C1 segment of cervical spinal cord (tissue), 14 donors: ENCODE measurements around the gene CHST13.
A peak's percentile ranks its signal among the peaks of the same experiment; 100 is the strongest.
"Not testable (repeated sequence)": the region's sequence is repeated elsewhere in the genome, so short reads cannot be mapped to it uniquely, and the experiment has no call there.

Experiments
- DNase-seq, 14 donors: peaks; one replicate each; lab custom pipeline; 2025; lab: John Stamatoyannopoulos, UW

Gene CHST13

GRCh38 chr3:126525091-126525852 lies 1.3 kb downstream of the CHST13 start:
- DNase-seq, result no peak

- no peak for DNase-seq
Observed at GRCh38 chr3:126525853-126526667, 2.1 kb downstream of the CHST13 start.

- DNase-seq, result no peak
Observed at GRCh38 chr3:126526668-126527005, 2.7 kb downstream of the CHST13 start.

GRCh38 chr3:126527006-126527405 lies 3.1 kb downstream of the CHST13 start:
- no peak for DNase-seq

- DNase-seq, result no peak
Observed at GRCh38 chr3:126527455-126528211, 3.7 kb downstream of the CHST13 start.

GRCh38 chr3:126528419-126528799 lies 4.5 kb downstream of the CHST13 start:
- DNase-seq, result no peak

GRCh38 chr3:126528800-126529541 lies 5.0 kb downstream of the CHST13 start:
- DNase-seq, result no peak

- DNase-seq, result no peak
Observed at GRCh38 chr3:126529585-126530170, 5.7 kb downstream of the CHST13 start.

- peak in 2 of 14 donors; percentile 24 to 54 for DNase-seq
Observed at GRCh38 chr3:126530171-126531050, 6.5 kb downstream of the CHST13 start.

- no peak for DNase-seq
Observed at GRCh38 chr3:126531051-126531330, 7.0 kb downstream of the CHST13 start.

- no peak for DNase-seq
Observed at GRCh38 chr3:126533506-126533905, 9.6 kb downstream of the CHST13 start.

GRCh38 chr3:126534716-126535115 lies 10.8 kb downstream of the CHST13 start:
- not testable (repeated sequence) for DNase-seq

GRCh38 chr3:126535636-126536035 lies 11.7 kb downstream of the CHST13 start:
- no peak for DNase-seq

GRCh38 chr3:126536126-126536525 lies 12.2 kb downstream of the CHST13 start:
- no peak for DNase-seq

- no peak for DNase-seq
Observed at GRCh38 chr3:126537116-126537729, 13.3 kb downstream of the CHST13 start.

GRCh38 chr3:126537730-126538281 lies 13.9 kb downstream of the CHST13 start:
- DNase-seq, result no peak

GRCh38 chr3:126538316-126538715 lies 14.4 kb downstream of the CHST13 start:
- no peak for DNase-seq

GRCh38 chr3:126538966-126539365 lies 15.0 kb downstream of the CHST13 start:
- DNase-seq, result no peak

GRCh38 chr3:126539558-126540250 lies 15.7 kb downstream of the CHST13 start:
- no peak for DNase-seq
